ENCODE measurements around the gene HIPK4. TPM values are rescaled to one million over a fixed set of nuclear protein-coding genes. Genes with fewer than 3 reads are reported as not detected.
"Not testable (repeated sequence)": the region's sequence is repeated elsewhere in the genome, so short reads cannot be mapped to it uniquely, and the experiment has no call there.

The HIPK4 gene
- total RNA-seq: 0.11 and 0.30 TPM in 2 replicates
- long read RNA-seq: 0 reads

GRCh38 chr19:40390084-40390742, at the start of gene HIPK4:
HIPK4 (minus strand) TSS chr19:40390181; CDS start chr19:40389902, 279 bp downstream.
- no peak for TF ChIP-seq CTCF (conservative IDR thresholded peaks at IDR 0.05)
- H3K36me3 Mint-ChIP-seq (ENCODE audit: low read depth): no peaks in the 10 kb centered on the region
- DNase-seq (ENCODE audit: low read depth, low spot score): no peak
- no peaks in the 10 kb centered on the region for H3K27me3 Mint-ChIP-seq (ENCODE audit: low read depth)
- no peak within 1 kb of the TSS for H3K4me3 Mint-ChIP-seq
- no peaks in the 10 kb centered on the region for H3K9me3 Mint-ChIP-seq
- no peaks in the 10 kb centered on the region for H3K4me1 Mint-ChIP-seq
- H3K27ac Mint-ChIP-seq (ENCODE audit: unreplicated experiment): no peak within 1 kb of the TSS

- no peak overlapping the region for H3K27ac Mint-ChIP-seq (ENCODE audit: unreplicated experiment)
- H3K4me3 Mint-ChIP-seq: peak overlapping the region; percentile 39
- H3K4me1 Mint-ChIP-seq: peaks cover 22% of the 10 kb centered on the region
- no peaks in the 10 kb centered on the region for H3K27me3 Mint-ChIP-seq (ENCODE audit: low read depth)
- no peak for TF ChIP-seq CTCF (conservative IDR thresholded peaks at IDR 0.05)
- H3K9me3 Mint-ChIP-seq: no peaks in the 10 kb centered on the region
- DNase-seq (ENCODE audit: low read depth, low spot score): no peak
- no peaks in the 10 kb centered on the region for H3K36me3 Mint-ChIP-seq (ENCODE audit: low read depth)
These were observed 48.3 kb upstream of the HIPK4 start for GRCh38 chr19:40438284-40438683.

GRCh38 chr19:40433391-40434216, 43.6 kb upstream of the HIPK4 start:
- Mint-ChIP-seq H3K27ac (ENCODE audit: unreplicated experiment) (peak overlapping the region; percentile 99), H3K36me3 (ENCODE audit: low read depth) (no peaks in the 10 kb centered on the region), H3K4me3 (peak overlapping the region; percentile 87), H3K27me3 (ENCODE audit: low read depth) (no peaks in the 10 kb centered on the region), H3K9me3 (no peaks in the 10 kb centered on the region), H3K4me1 (peaks cover 12% of the 10 kb centered on the region)
- TF ChIP-seq CTCF (conservative IDR thresholded peaks at IDR 0.05): no peak
- DNase-seq (ENCODE audit: low read depth, low spot score): peak; percentile 50

- Mint-ChIP-seq H3K4me3 (peak overlapping the region; percentile 87), H3K4me1 (peaks cover 12% of the 10 kb centered on the region), H3K27ac (ENCODE audit: unreplicated experiment) (peak overlapping the region; percentile 62)
- not testable (repeated sequence) for DNase-seq (ENCODE audit: low read depth, low spot score); H3K9me3 Mint-ChIP-seq; H3K36me3 Mint-ChIP-seq (ENCODE audit: low read depth); H3K27me3 Mint-ChIP-seq (ENCODE audit: low read depth)
These were observed 42.8 kb upstream of the HIPK4 start for GRCh38 chr19:40432760-40433159.

GRCh38 chr19:40431698-40432097, 41.7 kb upstream of the HIPK4 start:
- Mint-ChIP-seq H3K36me3 (ENCODE audit: low read depth) (no peaks in the 10 kb centered on the region), H3K27me3 (ENCODE audit: low read depth) (no peaks in the 10 kb centered on the region), H3K4me3 (peak overlapping the region; percentile 61), H3K27ac (ENCODE audit: unreplicated experiment) (no peak overlapping the region), H3K4me1 (peaks cover 12% of the 10 kb centered on the region), H3K9me3 (no peaks in the 10 kb centered on the region)
- TF ChIP-seq CTCF (conservative IDR thresholded peaks at IDR 0.05): no peak
- DNase-seq (ENCODE audit: low read depth, low spot score): no peak

- H3K27me3 Mint-ChIP-seq (ENCODE audit: low read depth); H3K27ac Mint-ChIP-seq (ENCODE audit: unreplicated experiment); H3K9me3 Mint-ChIP-seq; H3K4me3 Mint-ChIP-seq; DNase-seq (ENCODE audit: low read depth, low spot score); H3K36me3 Mint-ChIP-seq (ENCODE audit: low read depth): not testable (repeated sequence)
- peaks cover 21% of the 10 kb centered on the region for H3K4me1 Mint-ChIP-seq
These were observed 40.3 kb upstream of the HIPK4 start for GRCh38 chr19:40430242-40430641.

GRCh38 chr19:40428197-40428596, 38.2 kb upstream of the HIPK4 start:
- not testable (repeated sequence) for H3K36me3 Mint-ChIP-seq (ENCODE audit: low read depth); H3K9me3 Mint-ChIP-seq; DNase-seq (ENCODE audit: low read depth, low spot score); H3K27ac Mint-ChIP-seq (ENCODE audit: unreplicated experiment); H3K27me3 Mint-ChIP-seq (ENCODE audit: low read depth)
- Mint-ChIP-seq H3K4me1 (peaks cover 23% of the 10 kb centered on the region), H3K4me3 (peak overlapping the region; percentile 54)

Data from neural crest cell (in vitro differentiated cells).